Natural killer cell treated with Interleukin-12 subunit alpha and Interleukin-12 subunit beta and Interleukin-15 and Interleukin-18, amount 100 ng/mL, for 72 hours (primary cell): ENCODE results near the gene CYTH4. TPM values are rescaled to one million over a fixed set of nuclear protein-coding genes. Genes with fewer than 3 reads are reported as not detected.
"Not testable (repeated sequence)": the region's sequence is repeated elsewhere in the genome, so short reads cannot be mapped to it uniquely, and the experiment has no call there.

Experiments
- ATAC-seq, 2 donors: fragments of 150-1000 bp; cut with Tn5 transposase in 1 of 2; sonication (Bioruptor Pico), chemical (Tn5 transposase) in 1 of 2; 2 replicates each; pipeline ENCODE4 v1.10.0; 2021
- DNase-seq: peaks from one replicate; pipeline ENCODE4 v3.0.0; 2022; ENCODE audit warnings: low spot score
- H3K27ac Mint-ChIP-seq, 2 donors: 1 replicate in 1 of 2; 2 replicates in 1 of 2; pipeline ENCODE4 v1.8.0; 2022; ENCODE audit warnings: mixed read lengths in 2 of 2, mild to moderate bottlenecking in 1 of 2, moderate library complexity in 1 of 2
- H3K27me3 Mint-ChIP-seq, 2 donors: 1 replicate in 1 of 2; 2 replicates in 1 of 2; pipeline ENCODE4 v1.8.0; 2022; ENCODE audit warnings: mixed read lengths in 2 of 2
- H3K36me3 Mint-ChIP-seq: one replicate; pipeline ENCODE4 v1.8.0; 2022; ENCODE audit warnings: mixed read lengths
- H3K4me1 Mint-ChIP-seq, 2 donors: 1 replicate in 1 of 2; 2 replicates in 1 of 2; pipeline ENCODE4 v1.8.0; 2022; ENCODE audit warnings: low read depth in 2 of 2, mixed read lengths in 2 of 2, mild to moderate bottlenecking in 1 of 2
- H3K4me3 Mint-ChIP-seq: one replicate; pipeline ENCODE4 v1.8.0; 2022; ENCODE audit warnings: mixed read lengths
- H3K9me3 Mint-ChIP-seq: 2 replicates; pipeline ENCODE4 v1.8.0; 2022; ENCODE audit warnings: mixed read lengths
- total RNA-seq, 2 donors: library from RNA; stranded (reverse); gene quantifications; one replicate each; pipeline ENCODE4 v1.2.3, GENCODE V29; 2022

The CYTH4 gene
- total RNA-seq, 2 donors from 2014 or later, result 36.0 to 41.1 TPM

GRCh38 chr22:37319469-37319868 is 37.2 kb downstream of the CYTH4 start:
- Mint-ChIP-seq H3K27ac (no peak overlapping the region), H3K27me3 (peaks cover 8 to 10% of the 10 kb centered on the region in 2 donors)

GRCh38 chr22:37320726-37321677 is 38.7 kb downstream of the CYTH4 start:
- Mint-ChIP-seq H3K36me3 (no peaks in the 10 kb centered on the region), H3K27me3 (peaks cover 8 to 10% of the 10 kb centered on the region in 2 donors), H3K9me3 (no peaks in the 10 kb centered on the region), H3K27ac (no peak overlapping the region), H3K4me1 (peaks cover 2 to 10% of the 10 kb centered on the region in 2 donors), H3K4me3 (no peak overlapping the region)
- no peak for DNase-seq
- no peak for ATAC-seq

More at GRCh38 chr22:37319469-37319868, 37.2 kb downstream of the CYTH4 start:
- Mint-ChIP-seq H3K36me3 (no peaks in the 10 kb centered on the region), H3K4me3 (no peak overlapping the region), H3K4me1 (peaks cover 10 to 17% of the 10 kb centered on the region in 2 donors), H3K9me3 (no peaks in the 10 kb centered on the region)
- DNase-seq (no peak), ATAC-seq (no peak)

GRCh38 chr22:37324340-37325038 is 42.2 kb downstream of the CYTH4 start:
- no peak for ATAC-seq
- H3K27me3 Mint-ChIP-seq, result peaks cover 23 to 24% of the 10 kb centered on the region in 2 donors

GRCh38 chr22:37325039-37325395 is 42.7 kb downstream of the CYTH4 start:
- Mint-ChIP-seq H3K27me3 (peaks cover 24 to 25% of the 10 kb centered on the region in 2 donors), H3K36me3 (no peaks in the 10 kb centered on the region), H3K27ac (no peak overlapping the region), H3K4me3 (no peak overlapping the region), H3K9me3 (no peaks in the 10 kb centered on the region), H3K4me1 (peaks cover 0 to under 1% of the 10 kb centered on the region in 2 donors)
- no peak for ATAC-seq
- no peak for DNase-seq

More at GRCh38 chr22:37324340-37325038, 42.2 kb downstream of the CYTH4 start:
- DNase-seq, result no peak
- no peaks in the 10 kb centered on the region for H3K9me3 Mint-ChIP-seq
- no peaks in the 10 kb centered on the region for H3K36me3 Mint-ChIP-seq
- peaks cover 0 to 3% of the 10 kb centered on the region in 2 donors for H3K4me1 Mint-ChIP-seq
- no peak overlapping the region for H3K27ac Mint-ChIP-seq
- no peak overlapping the region for H3K4me3 Mint-ChIP-seq

GRCh38 chr22:37326726-37327125 is 44.4 kb downstream of the CYTH4 start:
- Mint-ChIP-seq H3K27me3 (peaks cover 24 to 30% of the 10 kb centered on the region in 2 donors), H3K9me3 (no peaks in the 10 kb centered on the region), H3K27ac (no peak overlapping the region), H3K4me3 (no peak overlapping the region), H3K36me3 (no peaks in the 10 kb centered on the region), H3K4me1 (no peaks in the 10 kb centered on the region)
- DNase-seq (no peak), ATAC-seq (no peak)

GRCh38 chr22:37328017-37328416 is 45.7 kb downstream of the CYTH4 start:
- no peaks in the 10 kb centered on the region for H3K4me1 Mint-ChIP-seq
- peaks cover 31 to 37% of the 10 kb centered on the region in 2 donors for H3K27me3 Mint-ChIP-seq
- H3K27ac Mint-ChIP-seq, result no peak overlapping the region
- H3K36me3 Mint-ChIP-seq, result no peaks in the 10 kb centered on the region
- DNase-seq (no peak), ATAC-seq (no peak)
- no peaks in the 10 kb centered on the region for H3K9me3 Mint-ChIP-seq
- no peak overlapping the region for H3K4me3 Mint-ChIP-seq

GRCh38 chr22:37328538-37329237 is 46.4 kb downstream of the CYTH4 start:
- DNase-seq, result not testable (repeated sequence)

GRCh38 chr22:37329238-37330140 is 47.2 kb downstream of the CYTH4 start:
- peaks cover 28 to 30% of the 10 kb centered on the region in 2 donors for H3K27me3 Mint-ChIP-seq
- ATAC-seq (peak in 1 of 2 donors; percentile 9), DNase-seq (no peak)
- no peaks in the 10 kb centered on the region for H3K36me3 Mint-ChIP-seq
- no peak overlapping the region for H3K4me3 Mint-ChIP-seq
- no peaks in the 10 kb centered on the region for H3K9me3 Mint-ChIP-seq
- H3K27ac Mint-ChIP-seq, result no peak overlapping the region
- no peaks in the 10 kb centered on the region for H3K4me1 Mint-ChIP-seq

More at GRCh38 chr22:37328538-37329237, 46.4 kb downstream of the CYTH4 start:
- H3K27ac Mint-ChIP-seq, H3K9me3 Mint-ChIP-seq, H3K4me3 Mint-ChIP-seq, H3K36me3 Mint-ChIP-seq, H3K4me1 Mint-ChIP-seq, ATAC-seq: not testable (repeated sequence)
- peaks cover 29 to 36% of the 10 kb centered on the region in 2 donors for H3K27me3 Mint-ChIP-seq

GRCh38 chr22:37330200-37331033 is 48.1 kb downstream of the CYTH4 start:
- Mint-ChIP-seq H3K27me3 (peaks cover 33% of the 10 kb centered on the region in 2 donors), H3K9me3 (no peaks in the 10 kb centered on the region), H3K27ac (no peak overlapping the region), H3K36me3 (no peaks in the 10 kb centered on the region), H3K4me1 (peaks cover 3 to 4% of the 10 kb centered on the region in 2 donors), H3K4me3 (no peak overlapping the region)
- DNase-seq (no peak), ATAC-seq (peak in 1 of 2 donors; percentile 12)

- Mint-ChIP-seq H3K36me3 (no peaks in the 10 kb centered on the region), H3K27me3 (peaks cover 37 to 40% of the 10 kb centered on the region in 2 donors), H3K4me3 (no peak overlapping the region), H3K27ac (no peak overlapping the region), H3K4me1 (peaks cover 4% of the 10 kb centered on the region in 2 donors), H3K9me3 (no peaks in the 10 kb centered on the region)
- DNase-seq (no peak), ATAC-seq (no peak)
These were observed 48.7 kb downstream of the CYTH4 start for GRCh38 chr22:37331034-37331428.

GRCh38 chr22:37331856-37332536 is 49.7 kb downstream of the CYTH4 start:
- H3K4me1 Mint-ChIP-seq, result peaks cover 4% of the 10 kb centered on the region in 2 donors
- H3K9me3 Mint-ChIP-seq, result no peaks in the 10 kb centered on the region
- H3K27me3 Mint-ChIP-seq, result peaks cover 34 to 35% of the 10 kb centered on the region in 2 donors
- H3K4me3 Mint-ChIP-seq, result no peak overlapping the region
- DNase-seq (no peak), ATAC-seq (no peak)
- no peak overlapping the region for H3K27ac Mint-ChIP-seq
- no peaks in the 10 kb centered on the region for H3K36me3 Mint-ChIP-seq
